HG03108 (cell line): Measurements from ENCODE around the gene NDE1.
"Not testable (repeated sequence)": the region's sequence is repeated elsewhere in the genome, so short reads cannot be mapped to it uniquely, and the experiment has no call there.

ENCODE experiments used
- ATAC-seq: cut with Tn5 transposase; IDR thresholded peaks from one replicate; pipeline ENCODE4 v1.9.1; 2021; ENCODE audit warnings: moderate library complexity; ENCODE audit not compliant: unreplicated experiment

The NDE1 gene

GRCh38 chr16:15620611-15621195 lies 29.3 kb upstream of the NDE1 start:
- ATAC-seq: no peak

- ATAC-seq: no peak
These were observed 28.6 kb upstream of the NDE1 start for GRCh38 chr16:15621456-15621855.

DNA sequence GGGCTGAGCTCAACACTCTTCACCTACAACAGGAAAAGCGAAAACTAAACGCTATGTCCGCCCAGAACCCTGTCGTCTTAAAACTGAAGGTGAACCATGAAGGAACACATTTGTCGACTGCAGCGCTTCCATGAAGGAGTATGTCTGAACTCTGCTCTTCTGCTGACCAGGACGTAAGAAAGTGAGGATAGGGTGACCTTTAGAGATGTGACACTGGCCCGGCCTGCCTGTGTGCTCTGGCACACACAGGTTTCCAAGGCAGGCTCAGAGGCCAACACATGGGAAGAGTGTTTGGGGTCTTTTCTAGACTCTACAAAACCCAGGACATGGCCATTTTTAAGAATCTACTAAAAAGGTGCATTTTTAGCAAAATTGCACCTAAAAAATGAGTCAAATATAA lies 28.2 kb upstream of the NDE1 start:
- ATAC-seq: no peak

DNA sequence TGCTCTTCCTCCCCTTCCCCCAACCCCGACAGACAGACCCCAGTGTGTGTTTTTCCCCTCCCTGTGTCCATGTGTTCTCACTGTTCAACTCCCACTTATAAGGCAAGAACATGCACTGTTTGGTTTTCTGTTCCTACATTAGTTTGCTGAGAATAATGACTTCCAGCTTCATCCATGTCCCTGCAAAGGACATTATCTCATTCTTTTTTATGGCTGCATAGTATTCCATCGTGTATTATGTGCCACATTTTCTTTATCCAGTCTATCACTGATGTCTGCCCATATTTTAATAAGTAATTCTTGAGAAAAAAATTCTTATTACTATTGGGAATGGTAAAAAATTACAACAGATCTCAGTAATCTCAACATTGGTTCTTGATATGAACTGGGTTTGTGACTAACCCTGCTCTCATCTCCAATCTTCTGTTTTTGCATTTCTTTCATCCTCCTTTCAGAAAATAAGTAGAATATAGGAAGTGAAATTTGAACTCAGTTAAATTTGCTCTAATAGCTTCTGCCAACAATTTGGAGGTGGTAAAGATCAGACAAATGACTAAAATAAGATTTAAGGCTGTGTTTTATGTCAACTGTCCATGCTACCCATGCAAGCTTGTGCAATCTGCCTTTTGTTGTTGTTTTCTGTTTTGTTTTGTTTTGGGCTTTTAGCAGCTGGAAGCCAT lies 18.2 kb upstream of the NDE1 start:
- no peak for ATAC-seq

DNA sequence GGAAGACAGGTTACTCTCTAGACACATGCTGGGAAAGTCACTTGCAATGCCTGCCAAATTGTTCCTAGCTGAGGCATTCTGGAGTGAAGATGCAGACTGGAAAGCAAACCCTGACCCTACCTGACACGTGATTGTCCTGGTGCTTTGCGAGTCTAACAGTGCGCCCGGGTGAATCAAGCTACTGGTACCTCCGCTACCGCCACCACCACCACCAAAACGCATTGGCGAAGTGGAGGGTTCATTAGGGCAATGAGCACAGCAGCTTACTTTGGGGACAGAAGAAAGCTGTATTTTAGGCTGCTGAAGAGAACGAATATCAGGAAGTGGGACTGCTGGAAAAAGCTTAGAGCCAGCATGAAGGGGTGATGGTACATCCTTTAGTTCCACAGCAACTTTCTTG lies 14.1 kb upstream of the NDE1 start:
- no peak for ATAC-seq

DNA sequence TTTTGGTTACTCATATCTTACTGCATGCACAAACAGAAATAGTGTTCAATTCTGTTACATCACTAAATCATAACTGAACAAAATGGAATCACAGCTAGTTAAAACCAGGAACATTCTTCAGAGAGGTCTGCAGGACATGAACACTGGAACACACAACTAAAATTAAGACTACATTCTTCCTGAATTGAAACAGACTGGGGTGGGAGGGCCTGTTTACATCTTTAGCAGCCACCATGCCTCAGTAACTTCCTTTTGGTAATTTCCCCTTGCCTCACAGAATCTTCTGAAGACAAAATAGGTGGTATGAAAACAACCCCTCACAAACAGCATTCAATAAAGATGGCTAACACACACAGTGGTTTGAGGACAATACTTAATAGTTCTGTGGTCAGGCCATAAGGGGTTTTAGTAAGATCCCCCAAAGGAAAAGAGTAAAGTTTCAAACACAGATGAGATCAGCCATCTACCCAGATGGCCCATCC lies 13.6 kb upstream of the NDE1 start:
- ATAC-seq: peak; percentile 36

- ATAC-seq: no peak
These were observed 10.9 kb upstream of the NDE1 start for GRCh38 chr16:15639061-15639568.

DNA sequence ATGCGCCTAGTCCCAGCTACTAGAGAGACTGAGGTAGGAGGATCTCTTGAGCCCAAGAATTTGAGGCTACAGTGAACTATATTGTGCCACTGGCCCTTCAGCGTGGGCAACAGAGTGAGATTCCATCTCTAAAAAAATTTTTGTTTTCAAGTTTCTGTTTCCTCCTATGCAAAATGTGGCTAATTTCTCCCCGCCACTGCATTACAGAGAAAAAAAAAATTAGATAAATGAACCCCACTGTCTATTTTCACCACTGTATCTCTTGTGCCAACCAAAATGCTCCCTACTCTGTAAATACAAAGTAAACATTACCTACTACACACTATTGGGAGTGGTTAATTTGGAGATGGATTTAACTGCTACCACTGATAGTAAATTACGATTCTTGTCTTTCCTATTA lies 9.1 kb upstream of the NDE1 start:
- no peak for ATAC-seq

DNA sequence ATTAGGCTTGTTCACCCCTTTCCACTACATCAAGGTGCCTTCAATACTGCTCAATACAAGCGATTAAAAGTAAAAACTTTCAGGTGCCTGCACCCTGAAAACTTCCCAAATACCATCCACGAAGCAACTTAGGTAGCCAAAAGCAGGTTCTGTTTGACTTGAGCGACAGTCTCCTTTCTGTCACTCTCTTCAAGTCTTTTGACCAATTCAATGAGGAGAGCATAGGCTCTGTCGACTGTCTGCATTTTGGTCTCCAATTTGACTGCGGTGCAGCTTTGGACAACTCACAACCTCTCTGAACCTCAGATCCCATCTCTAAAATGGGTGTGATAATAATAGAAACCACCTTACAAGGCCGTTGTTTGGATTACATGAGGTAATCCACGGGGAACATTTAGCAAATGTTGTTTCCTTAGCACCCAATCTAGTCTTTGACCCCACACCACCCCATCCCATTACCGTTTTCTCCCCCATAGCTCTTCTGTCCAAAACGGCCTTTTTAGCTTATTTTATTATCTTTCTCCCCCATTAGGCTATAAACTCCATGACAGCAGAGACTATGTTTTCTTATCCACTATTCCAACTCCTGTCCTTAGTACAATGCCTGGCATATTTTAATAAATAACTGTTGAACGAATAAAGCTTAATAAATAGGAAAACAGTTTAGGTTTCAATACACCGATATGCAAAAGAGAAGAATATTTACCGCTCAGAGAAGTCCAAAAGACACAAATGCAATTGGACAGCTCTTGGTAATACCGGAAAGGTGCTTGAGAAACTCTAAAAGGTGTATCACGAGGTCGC lies 8.1 kb upstream of the NDE1 start:
- no peak for ATAC-seq

- peak; percentile 57 for ATAC-seq
These were observed 7.4 kb upstream of the NDE1 start for GRCh38 chr16:15642557-15643047.

DNA sequence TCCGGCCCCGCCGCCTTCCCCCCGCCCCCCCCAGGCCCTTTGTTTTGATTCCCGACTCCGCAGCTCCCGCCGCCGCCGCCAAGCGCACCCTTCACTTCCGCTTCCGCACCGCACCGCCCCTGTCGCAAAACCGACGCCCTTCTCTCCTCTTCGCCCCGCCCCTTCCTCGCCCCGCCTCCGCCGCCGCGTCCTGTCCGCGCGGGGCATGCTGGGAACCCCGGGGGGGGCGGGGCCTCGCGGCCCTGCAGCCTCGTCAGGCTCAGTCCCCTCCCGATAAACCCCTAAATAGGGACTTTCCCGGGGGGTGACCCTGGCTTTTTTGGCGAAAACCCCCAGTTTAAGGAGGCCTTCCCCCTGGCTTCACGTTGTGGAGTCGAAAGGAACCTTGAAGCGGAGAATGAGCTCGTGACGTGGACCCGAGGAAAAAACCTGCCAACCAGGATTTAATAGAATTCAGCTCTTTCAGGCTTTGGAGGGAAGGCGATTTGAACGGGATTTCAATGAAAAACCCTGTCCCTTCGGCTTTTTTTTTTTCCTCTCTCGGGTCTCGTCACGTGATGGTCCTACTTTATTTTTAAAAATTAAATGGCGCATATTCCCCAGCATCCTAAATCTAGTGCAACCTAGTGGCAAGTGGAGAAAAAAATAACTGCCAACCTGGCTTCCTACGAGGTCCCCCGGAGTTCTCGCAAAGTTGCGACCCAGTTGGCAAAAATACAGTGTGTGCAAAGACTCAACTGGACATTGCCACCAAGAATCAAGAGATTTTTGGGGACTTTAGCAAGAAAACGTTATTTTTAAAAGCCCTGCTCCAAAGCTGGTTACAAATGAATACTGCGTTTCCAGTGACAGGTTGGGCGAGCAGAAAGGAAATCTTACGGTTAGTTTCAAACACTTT lies 6.7 kb upstream of the NDE1 start, which contains the start of gene MARF1:
Gene MARF1, minus strand, starts transcription at position 107 of the 898 bp plus-strand sequence. CDS start 3,921 bp downstream, outside the sequence.
- peak; percentile 37 for ATAC-seq

DNA sequence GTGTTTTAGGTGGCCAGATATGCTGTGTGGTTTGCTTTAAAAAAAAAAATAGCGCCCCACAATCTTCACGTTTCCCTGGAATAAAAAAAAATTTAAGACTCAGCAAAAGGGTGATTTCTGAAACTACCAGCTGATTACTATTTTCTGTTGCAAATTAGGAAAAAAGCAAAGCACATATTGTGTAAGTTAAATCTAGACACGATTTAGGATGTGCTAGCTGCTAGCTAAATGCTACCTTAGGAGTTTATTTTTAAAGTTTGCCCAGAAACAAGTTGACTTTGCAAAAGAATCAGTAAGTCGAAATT lies 6.1 kb upstream of the NDE1 start:
- no peak for ATAC-seq

DNA sequence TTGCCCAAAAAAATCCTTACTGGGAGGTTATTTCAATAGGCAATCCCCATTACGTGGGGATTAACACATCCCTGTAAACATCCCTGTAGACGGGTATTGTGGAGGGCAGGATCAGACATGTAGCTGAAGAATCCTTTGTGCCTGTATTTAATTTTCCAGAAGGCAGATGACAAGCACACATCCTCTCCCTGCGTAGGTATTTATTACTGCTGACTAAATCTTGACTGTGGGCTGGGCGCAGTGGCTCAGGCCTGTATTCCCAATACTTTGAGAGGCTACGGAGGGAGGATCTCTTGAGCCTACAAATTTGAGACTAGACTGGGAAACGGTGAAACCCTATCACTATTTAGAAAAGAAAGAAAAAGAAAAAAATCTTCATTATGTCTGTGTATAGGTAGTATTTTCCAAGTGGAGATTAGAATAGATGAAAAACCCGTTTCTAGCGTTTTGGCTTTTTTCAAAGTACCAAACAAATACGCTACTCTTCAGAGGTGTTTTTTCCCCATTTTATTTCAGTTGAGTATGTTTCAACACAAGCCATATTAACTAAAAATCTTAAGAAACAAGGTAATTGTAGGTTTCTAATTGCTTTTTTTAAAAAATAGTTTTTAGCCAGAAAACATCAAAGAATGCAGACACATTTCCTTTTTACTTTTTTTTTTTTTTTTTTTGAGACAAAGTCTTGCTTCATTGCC lies 5.6 kb upstream of the NDE1 start:
- ATAC-seq: no peak

DNA sequence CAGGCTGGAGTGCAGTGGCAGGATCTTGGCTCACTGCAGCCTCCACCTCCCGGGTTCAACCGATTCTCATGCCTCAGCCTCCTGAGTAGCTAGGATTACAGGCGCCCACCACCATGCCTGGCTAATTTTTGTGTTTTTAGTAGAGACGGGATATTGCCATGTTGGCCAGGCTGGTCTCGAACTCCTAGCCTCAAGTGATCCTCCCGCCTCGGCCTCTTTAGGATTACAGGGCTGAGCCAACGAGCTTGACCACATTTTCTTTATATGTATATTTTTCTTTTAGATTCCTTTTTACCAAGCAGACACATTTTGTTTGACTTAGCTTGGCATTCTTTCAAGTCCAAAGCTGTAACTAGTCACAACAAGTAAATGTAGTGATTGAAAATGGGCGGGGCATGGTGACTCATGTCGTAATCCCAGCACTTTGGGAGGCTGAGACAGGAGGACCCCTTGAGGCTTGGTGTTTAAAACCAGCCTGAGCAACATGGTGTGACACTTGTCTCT lies 5.0 kb upstream of the NDE1 start:
- ATAC-seq: not testable (repeated sequence)

GRCh38 chr16:15646557-15647293 lies 3.3 kb upstream of the NDE1 start:
- not testable (repeated sequence) for ATAC-seq

- no peak for ATAC-seq
These were observed 2.6 kb upstream of the NDE1 start for GRCh38 chr16:15647294-15648014.

- ATAC-seq: no peak
These were observed 1.8 kb upstream of the NDE1 start for GRCh38 chr16:15648135-15648730.

DNA sequence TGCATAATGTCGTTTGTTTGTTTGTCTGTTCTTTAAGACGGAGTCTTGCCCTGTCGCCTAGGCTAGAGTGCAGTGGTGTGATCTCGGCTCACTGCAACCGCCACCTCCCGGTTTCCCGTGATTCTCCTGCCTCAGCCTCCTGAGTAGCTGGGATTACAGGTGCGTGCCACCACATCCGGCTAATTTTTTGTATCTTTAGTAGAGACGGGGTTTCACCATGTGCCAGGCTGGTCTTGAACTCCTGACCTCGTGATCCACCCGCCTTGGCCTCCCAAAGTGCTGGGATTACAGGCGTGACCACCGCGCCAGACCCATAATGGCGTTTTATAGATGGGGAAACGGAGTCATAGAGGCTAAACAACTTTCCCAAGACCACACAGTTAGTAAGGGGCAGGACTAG lies 734 bp upstream of the NDE1 start:
- not testable (repeated sequence) for ATAC-seq
